Astrocyte (in vitro differentiated cells and primary cell): Measurements from ENCODE around the gene BST1.

Experiments used
- EZH2 ChIP-seq: IDR thresholded peaks from 2 replicates; pipeline ENCODE4 v1.6.1; 2012; ENCODE audit warnings: mild to moderate bottlenecking, low read length, inconsistent platforms; ENCODE audit not compliant: insufficient read depth
- TF ChIP-seq, protein P1 (sequence below): IDR thresholded peaks from 2 replicates; pipeline ENCODE4 v1.5.1; 2011; ENCODE audit warnings: low read depth, mild to moderate bottlenecking, inconsistent platforms, low read length, moderate library complexity; ENCODE audit not compliant: insufficient read depth

DNA sequence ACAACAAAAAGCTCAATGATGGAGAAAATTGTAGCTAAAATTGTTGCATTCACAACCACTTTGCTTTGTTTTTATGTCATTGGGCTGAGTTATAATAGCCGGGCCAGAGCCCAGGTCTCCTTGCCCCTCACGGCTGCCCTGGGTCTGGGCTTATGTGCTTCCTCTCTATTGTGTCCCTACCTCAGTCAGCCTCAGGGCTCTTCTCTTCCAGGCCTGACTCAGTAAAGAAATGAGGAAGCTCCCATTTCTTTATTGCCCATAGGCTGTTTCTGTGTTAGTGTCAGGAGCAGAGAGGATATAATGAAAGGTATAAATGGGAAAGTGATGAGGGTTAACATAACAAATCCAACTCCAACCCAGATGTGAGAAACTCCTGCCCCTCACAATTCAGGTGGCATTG, 18.0 kb downstream of the BST1 start:
- TF ChIP-seq, protein P1, sequence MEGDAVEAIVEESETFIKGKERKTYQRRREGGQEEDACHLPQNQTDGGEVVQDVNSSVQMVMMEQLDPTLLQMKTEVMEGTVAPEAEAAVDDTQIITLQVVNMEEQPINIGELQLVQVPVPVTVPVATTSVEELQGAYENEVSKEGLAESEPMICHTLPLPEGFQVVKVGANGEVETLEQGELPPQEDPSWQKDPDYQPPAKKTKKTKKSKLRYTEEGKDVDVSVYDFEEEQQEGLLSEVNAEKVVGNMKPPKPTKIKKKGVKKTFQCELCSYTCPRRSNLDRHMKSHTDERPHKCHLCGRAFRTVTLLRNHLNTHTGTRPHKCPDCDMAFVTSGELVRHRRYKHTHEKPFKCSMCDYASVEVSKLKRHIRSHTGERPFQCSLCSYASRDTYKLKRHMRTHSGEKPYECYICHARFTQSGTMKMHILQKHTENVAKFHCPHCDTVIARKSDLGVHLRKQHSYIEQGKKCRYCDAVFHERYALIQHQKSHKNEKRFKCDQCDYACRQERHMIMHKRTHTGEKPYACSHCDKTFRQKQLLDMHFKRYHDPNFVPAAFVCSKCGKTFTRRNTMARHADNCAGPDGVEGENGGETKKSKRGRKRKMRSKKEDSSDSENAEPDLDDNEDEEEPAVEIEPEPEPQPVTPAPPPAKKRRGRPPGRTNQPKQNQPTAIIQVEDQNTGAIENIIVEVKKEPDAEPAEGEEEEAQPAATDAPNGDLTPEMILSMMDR = no peak
- TF ChIP-seq EZH2 = no peak
